GM12872 (cell line): ENCODE results near the gene NPEPL1.

ENCODE experiments used
- TF ChIP-seq, protein P1 (sequence below): IDR thresholded peaks from 3 replicates; pipeline ENCODE4 v1.5.1; 2011; ENCODE audit warnings: low read depth, mild to moderate bottlenecking, low read length, moderate library complexity; ENCODE audit not compliant: insufficient read depth

NPEPL1 gene

DNA sequence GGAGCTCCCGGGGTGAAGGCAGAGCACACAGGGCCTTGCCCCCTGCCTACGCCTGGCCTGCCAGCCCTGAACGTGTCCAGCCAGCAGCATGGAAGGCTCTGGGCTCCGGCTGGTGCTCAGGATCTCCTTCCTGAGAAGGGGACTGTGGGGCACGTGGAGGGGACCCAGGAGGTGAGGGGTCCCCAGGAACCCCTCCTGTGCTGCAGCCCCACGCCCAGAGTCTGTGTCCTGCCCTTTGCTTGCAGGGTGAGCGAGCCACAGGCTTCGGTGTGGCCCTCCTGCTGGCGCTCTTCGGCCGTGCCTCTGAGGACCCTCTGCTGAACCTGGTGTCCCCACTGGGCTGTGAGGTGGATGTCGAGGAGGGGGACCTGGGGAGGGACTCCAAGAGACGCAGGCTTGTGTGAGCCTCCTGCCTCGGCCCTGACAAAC is 22.3 kb downstream of the NPEPL1 start:
- TF ChIP-seq, protein P1, sequence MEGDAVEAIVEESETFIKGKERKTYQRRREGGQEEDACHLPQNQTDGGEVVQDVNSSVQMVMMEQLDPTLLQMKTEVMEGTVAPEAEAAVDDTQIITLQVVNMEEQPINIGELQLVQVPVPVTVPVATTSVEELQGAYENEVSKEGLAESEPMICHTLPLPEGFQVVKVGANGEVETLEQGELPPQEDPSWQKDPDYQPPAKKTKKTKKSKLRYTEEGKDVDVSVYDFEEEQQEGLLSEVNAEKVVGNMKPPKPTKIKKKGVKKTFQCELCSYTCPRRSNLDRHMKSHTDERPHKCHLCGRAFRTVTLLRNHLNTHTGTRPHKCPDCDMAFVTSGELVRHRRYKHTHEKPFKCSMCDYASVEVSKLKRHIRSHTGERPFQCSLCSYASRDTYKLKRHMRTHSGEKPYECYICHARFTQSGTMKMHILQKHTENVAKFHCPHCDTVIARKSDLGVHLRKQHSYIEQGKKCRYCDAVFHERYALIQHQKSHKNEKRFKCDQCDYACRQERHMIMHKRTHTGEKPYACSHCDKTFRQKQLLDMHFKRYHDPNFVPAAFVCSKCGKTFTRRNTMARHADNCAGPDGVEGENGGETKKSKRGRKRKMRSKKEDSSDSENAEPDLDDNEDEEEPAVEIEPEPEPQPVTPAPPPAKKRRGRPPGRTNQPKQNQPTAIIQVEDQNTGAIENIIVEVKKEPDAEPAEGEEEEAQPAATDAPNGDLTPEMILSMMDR, result no peak

DNA sequence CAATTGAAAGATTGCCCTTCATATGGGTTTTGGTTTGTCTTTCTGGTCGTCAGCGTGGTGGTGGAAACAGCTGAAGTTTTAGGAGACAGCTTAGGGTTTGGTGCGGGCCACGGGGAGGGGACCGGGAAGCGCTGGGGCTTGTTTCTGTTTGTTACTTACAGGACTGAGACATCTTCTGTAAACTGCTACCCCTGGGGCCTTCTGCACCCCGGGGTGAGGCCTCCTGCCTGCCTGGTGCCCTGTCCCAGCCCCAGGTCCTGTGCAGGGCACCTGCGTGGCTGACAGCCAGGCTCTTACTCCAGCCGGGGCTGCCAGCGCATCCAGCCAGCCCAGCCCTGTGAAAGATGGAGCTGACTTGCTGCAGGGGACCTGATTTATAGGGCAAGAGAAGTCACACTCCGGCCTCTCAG is 22.8 kb downstream of the NPEPL1 start:
- TF ChIP-seq, protein P1, result no peak

DNA sequence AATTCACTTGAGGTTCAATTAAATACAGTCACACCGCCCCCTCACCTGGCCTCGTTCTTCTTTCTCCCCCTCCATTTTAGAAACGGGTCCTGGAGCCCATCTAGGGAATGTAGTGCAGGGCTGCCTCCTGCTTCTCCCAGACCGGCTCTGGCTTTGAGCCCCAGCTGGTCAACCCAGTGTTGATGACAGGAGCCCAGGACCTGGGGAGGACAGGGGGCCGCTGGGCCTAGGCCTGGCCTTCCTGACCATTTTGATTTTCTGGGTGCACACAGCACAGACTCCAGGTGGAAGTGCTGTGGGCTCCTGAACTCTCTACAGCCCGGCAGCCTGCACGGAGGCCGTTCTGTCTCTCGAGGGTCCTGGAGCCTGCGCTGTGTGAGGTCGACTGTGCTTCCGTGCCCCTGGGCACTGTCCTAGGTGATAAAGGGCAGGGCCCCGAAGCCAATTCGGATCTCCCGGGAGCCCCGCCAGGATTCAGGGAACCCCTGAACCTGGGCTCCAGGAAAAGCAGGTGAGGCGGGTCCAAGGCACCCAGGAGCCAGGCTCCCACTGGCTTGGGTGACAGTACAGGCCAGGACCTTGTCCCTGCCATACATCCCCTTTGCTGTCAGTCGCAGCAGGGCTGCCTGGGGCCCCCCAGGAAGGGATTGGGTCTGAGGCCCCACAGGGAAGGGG is 23.3 kb downstream of the NPEPL1 start:
- TF ChIP-seq, protein P1, result no peak

DNA sequence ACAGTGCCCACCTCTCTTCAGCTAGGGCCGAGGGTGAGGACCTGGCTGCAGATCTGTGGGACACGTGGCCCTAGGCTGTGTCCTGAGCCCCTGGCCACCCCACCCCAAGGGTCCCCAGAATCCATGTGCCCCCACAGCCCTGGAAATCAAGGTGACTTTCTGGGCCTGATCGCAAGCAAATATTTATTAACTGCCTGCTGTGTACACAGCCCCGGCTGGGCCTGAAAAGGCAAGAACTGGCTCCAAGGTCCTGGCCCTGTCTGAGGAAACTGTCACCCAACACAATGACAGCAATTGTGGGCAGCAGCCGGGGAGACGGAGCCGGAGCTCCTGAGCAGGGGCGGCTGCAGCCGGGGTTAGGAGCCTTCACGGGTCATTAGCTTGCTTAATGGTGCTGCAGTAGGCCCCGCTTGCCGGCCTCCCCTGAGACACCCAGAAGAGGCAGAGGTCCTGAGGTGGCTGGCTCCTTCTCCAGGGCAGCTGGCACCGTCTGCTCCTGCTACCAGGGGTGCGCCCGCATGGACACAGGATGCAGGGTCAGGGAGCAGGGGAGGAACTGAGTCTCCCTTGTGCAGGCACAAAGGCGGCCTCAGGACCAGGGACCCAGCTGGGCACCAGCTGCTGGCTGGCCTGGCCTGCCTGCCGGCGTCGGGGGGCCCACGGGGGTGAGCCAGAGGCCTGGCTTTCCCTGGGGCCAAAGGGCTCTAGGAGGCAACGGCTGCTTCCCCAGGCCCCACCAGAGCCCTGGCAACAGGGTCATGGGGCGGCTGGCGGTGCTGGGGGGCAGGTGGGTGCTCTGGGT is 24.1 kb downstream of the NPEPL1 start:
- TF ChIP-seq, protein P1, result no peak

DNA sequence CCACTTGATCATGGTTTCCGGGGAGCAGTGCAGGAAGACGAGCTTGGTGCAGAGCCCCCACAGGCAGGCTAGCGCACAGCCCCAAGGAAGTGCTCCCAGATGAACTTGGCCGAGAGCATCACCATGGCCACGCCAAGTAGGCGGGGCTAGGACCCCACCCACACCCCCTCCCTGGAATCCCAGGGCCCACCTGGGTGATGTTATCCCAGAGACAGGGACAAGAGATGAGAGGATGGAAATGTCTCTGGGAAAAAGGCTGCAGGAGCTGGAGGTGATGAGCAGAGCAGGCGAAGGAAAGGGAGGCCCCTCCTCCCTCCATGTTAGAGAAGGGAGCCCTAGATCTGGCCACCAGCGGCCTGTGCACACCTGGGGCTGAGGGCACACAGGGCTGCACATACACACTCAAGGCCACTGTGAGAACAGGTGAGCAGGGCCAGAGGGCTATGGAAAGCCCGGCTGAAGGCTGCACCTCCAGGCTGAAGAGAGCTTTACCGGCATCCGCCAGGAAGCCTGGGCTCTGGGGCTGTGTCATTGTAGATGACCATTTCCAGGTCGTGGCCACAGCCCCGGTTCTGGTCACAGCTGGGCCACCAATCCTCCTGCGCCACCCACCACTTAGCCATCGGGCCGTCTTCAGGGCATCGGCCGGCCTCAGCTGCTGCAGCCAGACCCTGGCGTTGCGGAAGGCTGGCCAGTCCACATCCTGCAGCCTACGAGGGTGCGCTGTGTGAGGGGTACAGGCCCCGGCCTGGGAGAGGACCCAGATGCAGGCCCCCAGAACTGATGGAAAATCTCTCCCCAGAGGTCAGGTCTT is 24.9 kb downstream of the NPEPL1 start:
- TF ChIP-seq, protein P1, result no peak

DNA sequence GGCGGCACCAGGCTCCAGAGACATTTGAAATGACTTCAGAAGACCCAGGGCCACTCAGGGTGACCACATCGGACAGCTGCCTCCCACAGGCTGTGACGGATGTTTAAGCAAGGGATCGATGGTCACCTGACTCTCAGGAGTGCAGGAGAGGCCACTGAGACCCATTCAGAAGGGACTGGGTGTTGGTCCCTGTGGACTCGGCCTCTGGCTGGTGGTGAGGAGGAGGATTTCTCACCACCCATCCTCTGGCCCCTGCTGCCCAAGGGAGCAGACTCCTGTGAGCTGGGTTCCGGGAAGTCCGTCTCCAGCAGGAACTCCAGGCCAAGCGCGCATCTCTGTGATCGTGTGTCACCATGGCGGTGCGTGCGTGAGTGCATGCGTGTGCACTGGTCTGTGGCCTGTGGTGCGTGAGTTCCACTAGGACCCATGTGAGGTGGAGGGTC is 25.5 kb downstream of the NPEPL1 start:
- TF ChIP-seq, protein P1, result no peak

DNA sequence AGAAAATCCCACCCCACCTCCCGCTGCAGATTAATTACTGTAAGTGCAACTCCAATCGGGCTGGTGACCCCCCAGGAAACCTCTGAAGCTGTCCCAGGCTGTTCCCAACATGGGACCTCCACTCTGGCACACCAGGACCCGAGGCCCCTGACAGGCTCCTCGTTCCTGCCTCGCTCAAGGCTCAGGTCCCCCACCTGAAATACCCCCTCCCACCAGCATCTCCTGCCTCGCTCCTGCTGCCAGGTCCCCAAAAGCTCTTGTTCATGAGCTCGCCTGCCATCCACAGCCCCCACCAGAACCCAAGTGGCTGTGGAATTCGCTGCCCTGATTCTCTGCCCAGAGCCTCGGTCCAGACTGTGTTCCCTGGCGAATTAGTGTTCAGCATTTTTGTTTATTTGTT is 26.1 kb downstream of the NPEPL1 start:
- TF ChIP-seq, protein P1, result no peak
